Fibroblast of skin of right biceps (primary cell): ENCODE measurements around the gene ANKRD39.
"Not testable (repeated sequence)": the region's sequence is repeated elsewhere in the genome, so short reads cannot be mapped to it uniquely, and the experiment has no call there.

Source experiments
- DNase-seq: peaks from one replicate; pipeline ENCODE4 v3.0.0-alpha.2; 2013

Gene ANKRD39, protein sequence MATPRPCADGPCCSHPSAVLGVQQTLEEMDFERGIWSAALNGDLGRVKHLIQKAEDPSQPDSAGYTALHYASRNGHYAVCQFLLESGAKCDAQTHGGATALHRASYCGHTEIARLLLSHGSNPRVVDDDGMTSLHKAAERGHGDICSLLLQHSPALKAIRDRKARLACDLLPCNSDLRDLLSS

DNA sequence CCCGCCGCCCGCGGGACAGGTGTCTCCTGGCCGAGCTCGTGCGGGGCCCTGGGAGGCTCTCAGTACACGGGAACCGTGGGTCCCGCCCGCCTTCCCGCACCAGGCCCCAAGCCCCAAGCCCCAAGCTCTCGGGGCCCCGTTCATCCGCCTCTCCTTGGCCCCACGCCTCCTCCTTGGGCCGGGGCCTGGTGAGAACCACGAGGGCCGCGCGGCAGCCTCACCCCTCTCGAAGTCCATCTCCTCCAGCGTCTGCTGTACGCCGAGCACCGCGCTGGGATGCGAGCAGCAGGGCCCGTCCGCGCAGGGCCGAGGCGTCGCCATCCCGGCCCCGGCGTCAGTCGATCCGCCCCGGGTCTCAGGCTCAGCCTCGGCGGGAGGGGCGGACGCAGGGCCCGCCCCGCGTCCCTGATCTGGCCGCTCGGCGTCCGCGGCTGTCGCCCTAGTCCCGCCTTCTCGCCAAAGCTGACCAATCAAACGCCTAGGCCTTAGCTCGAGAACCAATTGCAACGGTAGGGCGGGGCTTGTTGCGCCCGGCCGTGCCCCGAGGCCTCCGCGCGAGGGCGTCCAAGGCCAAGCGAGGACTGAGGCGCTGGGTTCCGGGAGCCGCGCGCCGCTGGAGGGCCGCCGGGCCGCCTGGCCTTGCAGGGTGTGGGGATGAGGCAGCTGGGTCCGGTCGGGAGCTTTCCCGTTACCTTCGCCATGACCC lies at the start of gene ANKRD39:
TSS of gene ANKRD39 (minus strand) at position 350 of the 706 bp plus-strand sequence. CDS start at position 321, 29 bp downstream.
- peak; percentile 97 for DNase-seq

DNA sequence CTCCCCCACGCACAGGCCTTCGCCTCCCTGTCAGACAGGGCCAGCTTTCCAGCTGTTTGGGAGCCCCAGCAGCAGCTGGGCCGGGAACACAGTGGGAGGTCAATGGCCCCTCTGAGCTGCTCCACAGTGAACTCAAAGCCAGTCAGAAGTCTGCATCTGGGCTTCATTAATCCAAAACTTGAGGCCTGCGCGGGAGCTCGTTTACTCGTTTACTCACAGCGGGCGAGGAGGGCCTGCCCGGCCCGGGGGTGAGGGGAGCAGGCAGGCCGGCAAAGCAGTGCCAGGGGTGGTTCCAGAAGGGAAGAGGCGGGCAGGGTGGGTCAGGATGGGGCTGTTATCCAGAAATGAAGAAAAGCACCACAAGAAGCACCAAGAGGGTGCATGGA lies 48.9 kb upstream of the ANKRD39 start:
- DNase-seq: peak; percentile 59

DNA sequence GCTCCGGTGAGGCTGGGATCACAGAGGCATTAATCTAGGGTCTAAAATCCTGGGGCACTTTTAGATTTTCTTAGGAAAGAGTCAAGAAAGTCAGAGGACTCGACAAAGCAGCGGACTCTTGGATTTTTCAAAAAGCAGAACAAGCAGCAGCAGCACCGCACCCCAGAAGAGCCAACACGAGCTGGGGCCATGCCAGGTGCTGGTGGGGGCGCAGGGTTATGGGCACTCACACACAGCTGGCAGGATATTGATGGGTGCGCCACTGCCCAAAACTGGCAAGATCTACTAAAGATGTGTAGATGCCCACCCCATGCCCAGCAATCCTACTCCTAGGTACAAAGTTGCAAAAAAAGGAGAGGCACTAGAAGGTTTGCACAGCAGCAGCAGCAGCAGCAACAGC lies 46.0 kb upstream of the ANKRD39 start:
- DNase-seq: no peak

DNA sequence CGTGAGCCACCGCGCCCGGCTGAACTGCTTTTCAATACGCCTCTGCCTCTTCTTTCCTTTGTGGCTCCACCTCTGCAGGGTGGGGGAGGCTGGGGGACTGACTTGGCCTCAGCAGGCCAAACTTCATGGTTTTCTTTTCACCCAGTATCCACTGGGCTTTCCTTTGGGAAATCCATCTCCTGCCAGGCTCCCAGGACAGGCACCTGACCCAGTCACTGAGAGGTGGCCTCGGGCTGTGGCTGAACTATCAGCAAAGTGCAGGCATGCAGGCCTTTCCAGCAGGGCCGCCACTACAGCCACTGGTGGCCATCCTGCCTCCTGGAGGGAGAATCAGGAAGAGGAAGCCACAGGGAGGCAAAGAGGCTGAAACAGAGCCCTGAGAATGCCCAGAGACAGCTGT lies 45.5 kb upstream of the ANKRD39 start:
- no peak for DNase-seq

DNA sequence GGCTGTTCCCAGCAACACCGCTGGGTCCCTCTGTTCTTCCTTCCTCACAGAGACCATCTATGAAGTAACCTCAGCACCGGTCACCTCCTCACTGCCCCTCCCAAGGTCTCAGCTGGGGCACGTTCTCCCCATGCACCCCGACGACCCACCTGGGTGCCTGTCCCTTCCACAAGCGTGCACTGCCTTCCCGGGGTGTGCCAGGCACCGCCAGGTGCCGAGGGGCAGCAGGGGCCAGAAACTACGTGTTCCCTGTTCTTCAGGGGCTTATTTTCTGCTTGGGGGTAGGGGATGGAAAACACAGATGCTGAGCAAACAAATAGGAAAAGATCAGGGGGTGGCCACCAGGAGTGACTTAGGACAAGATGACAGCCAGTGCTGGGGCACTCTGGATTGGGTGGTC lies 42.4 kb upstream of the ANKRD39 start:
- no peak for DNase-seq

DNA sequence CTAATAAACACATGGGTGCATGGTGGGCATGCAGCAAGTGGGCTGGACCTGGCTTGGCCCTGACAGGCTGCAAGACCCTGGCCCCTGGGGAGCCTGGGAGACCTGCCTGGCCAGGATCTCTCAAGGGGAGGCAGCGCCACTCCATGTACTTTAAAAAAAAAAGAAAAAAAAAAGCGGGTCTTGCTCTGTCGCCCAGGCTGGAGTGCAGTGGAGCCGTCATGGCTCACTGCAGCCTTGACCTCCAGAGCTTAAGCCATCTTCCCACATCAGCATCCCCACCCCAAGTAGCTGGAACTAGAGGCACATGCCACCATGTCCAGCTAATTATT lies 41.6 kb upstream of the ANKRD39 start:
- no peak for DNase-seq

DNA sequence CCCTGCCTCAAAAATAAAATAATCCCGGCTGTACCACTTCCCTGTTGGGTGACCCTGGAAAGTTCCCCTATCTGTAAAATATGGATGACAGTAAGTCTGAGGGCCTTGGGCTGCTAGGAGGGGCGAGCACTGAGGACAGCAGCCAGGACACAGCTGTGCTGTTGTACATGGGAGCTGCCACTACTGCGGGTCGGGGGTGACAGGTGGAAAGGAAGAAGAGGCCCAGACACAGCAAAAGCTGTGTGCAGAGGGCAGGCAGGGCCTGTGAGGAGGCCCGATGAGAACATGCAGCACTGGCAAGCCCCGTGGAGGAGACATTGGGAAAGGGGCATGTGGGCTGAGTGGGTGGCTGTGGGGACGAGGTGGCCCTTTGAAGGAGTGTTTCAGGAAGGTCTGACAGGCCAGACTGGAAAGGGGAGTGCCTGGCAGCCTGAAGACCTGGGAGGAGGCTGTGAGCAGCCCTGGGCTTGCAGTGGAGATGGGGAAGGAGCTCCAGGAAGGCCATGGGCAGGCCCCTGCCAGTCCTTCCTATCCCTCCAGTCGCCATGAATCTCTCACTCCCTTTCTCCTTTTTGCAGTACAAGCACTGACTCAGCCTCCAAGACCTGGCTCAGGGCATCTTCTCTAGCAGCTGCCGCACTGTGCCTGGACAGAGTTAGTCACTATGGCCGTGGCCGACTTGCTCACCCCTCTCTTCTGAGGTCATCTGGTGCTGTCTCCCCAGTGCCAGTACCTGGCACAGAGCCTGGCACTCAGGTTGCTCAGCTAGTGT lies 41.0 kb upstream of the ANKRD39 start:
- no peak for DNase-seq

DNA sequence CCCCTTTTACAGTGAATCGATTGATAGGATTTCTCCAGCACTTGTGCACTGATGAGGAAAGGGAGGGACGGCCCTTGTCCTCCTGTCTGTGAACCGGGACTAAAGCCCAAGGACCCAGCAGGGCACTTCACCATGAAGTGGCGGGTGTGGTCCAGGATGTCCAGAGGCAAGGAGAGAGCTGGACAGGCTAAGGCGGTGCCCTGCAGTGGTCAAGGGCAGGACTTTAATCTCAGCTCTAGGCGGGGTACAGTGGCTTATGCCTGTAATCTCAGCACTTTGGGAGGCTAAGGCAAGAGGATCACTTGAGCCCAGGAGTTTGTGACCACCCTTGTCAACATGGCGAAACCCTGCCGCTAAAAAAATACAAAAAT lies 40.3 kb upstream of the ANKRD39 start:
- DNase-seq: no peak

DNA sequence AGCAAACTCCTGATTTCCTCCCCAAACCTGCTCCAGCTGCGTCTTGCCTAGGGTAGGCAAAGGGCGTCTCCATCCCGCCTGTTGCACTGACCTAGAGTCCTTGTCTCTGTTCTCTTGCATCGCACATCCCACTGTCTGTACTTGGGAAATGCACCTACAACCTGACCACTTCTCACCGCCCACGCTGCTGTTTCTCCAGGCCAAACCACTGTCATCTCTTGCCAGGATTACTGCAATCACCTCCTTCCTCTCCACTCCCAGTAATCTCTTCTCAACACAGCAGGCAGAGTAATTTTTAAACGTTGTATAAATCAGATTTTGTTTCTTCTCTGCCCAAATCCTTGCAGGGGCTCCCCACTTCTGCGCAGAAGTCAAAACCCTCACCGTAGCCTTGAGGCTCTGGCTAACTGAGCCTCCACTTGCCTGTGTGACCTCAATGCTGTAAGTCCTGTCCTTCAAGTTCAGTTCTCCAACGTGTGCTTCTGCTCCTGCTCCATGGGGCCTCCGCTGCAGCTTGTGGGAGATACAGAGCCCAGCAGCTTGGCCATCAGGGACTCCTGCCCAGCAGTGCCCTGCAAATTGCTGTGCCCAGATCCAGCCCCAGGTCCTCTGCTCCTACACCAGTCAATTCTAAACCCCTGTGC lies 39.8 kb upstream of the ANKRD39 start:
- DNase-seq: no peak

DNA sequence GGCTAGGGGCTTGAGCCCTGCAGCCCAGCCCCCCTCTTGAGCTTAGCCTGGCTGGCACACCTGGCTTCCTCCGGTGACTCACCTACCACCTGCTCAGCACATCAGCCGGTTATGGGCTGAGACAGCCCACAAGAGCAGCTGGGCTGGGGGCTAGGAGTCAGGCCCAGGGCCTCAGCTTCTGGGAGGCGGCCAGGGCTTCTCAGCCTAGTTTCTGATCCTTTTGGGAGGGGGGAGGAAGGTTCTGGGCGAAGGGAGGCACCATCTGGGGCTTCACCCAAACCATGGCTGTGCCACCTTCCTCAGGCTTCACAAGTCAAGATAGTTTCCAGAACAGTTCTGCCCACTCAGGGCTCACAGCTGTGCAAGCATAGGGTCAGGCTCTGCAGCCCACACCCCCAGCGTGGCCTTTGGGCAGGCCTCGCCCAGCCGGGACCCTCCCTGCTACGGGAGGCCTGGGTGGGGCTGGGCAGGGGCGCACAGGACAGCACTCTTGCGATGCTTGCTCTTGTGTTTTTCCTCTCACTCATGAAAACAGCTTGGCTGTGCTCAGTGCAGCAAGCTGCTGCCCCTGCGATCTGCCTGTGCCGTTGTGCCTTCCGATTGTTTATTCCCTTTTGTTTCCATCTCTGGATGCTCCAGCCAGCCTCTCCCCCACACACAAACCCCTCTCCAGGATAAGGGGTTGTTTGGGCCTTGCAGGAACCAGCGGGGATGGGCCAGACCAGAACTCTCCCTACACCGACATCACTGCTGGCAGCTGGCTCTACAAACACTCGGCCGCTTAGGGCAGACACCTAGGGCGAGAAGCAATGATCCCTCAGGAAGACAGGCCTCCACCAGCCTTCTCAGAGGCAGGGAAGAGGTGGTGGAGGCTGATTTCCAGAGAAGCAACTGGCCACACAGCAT lies 38.2 kb upstream of the ANKRD39 start:
- no peak for DNase-seq

DNA sequence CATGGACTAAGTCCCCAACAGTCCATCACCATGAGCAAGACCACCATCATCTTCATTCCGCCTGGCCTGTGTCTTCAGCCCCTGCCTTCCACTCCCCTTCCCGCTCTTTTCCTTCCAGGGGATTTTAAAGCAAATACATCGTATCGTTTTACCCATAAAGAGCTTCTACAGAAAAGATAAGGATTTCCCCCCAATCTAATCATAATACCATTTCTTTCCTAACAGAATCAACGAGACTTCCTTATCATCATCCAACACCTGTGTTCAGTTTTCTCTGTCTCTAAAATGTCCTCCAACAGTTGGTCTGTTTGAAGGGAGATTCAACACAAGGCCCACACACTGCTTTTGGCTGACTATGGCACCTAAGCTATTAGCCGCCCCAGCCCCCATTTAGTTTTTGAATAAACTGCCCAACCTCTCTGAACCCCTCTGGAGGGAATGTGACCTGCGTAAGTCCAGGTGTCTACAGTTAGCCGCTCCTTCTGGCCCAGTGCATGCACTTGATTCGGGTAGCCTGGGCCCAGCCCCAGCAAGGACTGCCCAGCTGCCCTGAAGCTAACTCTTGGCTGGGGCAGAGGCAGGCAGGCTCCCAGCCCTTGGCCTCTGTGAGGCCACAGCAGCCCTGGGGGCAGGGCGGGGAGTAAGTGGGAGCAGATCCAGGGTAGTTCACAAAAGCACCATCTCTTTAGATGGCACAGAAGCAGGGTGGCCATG lies 37.4 kb upstream of the ANKRD39 start:
- DNase-seq: no peak

DNA sequence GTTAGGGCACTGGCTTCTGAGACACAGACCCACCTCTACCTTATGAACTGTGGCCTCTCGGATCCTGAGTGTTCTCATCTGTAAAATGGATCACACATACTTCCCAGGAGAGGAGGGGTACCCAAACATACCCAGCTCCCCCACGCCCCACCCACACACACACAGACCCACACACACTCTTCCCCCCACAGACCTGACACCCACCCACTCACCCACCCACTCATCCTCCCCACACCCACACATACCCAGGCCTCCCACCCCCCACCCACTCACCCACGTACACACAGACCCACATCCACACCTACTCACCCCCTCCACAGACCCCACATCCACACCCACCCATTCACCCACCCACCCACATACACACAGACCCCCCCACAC lies 36.3 kb upstream of the ANKRD39 start:
- DNase-seq: no peak

DNA sequence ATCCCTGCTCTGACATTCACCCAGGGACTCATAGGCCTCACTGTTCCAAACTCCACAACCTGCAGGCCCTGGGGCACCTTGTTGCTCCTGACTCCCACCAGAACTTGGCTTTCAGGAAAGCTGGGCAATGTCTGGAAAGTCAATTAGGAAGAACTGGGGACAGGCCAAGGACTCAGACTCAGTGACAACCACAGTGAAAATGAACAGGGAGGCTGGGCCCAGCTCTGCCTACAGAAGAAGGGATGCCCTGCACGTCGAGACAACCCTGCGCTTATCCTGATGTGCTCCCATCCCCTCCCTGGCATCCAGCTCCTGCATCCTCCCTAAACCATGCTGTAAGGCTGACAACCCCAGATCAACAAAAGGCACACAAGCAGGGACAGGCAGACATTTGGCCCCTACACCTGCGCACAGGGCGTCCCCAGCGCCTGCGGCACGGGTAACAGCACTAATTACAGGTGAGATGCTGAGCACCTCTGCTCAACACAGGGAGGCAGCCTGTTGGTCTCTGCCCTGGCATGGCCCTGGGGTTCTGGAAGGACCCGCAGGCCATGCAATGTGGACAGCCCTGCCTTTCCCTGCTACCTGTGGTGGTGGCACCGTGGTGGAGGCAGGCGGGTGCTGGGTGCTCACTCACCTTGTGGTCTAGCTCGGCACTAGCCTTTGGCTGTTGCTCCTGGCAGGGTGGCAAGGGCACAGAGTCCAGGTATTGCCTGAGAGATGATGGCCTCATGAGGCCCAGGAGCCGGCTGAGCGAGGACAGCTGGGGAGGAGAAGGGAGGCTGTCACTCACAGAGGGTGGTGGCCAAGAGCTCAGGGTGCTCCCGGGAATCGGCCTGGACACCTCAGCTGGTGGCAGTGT lies 35.7 kb upstream of the ANKRD39 start:
- DNase-seq: no peak

DNA sequence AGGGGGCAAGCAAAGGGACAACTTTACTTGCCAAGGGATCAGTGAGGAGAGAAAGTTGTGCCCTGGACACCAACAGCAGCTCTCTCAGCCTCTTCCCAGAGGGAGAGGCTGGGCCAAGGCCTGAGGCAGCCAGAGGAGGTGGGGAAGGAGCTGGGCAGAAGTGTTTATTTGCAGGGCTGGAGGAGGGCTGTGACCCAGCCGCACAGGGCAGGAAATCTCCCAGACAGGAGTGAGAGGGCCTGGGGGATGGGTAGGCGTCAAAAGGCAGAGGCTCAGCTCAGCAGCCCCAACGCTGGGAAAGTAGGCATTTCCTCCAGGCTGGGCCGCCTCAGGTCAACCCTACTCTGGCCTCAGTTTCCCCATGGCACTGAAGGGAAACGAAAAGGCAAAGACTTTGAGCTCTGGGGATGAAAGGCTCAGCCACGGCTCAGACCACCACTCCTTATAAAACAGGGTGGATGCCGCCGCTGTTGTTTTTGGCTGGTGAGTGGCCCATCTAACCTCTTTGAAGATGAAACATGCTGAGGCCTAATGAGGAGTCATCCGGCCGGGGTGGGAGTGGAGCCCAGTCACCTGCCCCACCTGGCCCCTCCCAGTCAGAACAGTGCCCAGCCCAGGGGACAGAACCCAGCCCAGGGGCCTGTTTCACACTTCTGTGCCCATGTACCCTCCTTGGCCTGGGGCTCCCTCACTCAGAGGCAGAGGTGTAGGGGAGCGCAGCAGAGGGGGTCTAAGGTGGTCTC lies 33.9 kb upstream of the ANKRD39 start:
- DNase-seq: no peak

DNA sequence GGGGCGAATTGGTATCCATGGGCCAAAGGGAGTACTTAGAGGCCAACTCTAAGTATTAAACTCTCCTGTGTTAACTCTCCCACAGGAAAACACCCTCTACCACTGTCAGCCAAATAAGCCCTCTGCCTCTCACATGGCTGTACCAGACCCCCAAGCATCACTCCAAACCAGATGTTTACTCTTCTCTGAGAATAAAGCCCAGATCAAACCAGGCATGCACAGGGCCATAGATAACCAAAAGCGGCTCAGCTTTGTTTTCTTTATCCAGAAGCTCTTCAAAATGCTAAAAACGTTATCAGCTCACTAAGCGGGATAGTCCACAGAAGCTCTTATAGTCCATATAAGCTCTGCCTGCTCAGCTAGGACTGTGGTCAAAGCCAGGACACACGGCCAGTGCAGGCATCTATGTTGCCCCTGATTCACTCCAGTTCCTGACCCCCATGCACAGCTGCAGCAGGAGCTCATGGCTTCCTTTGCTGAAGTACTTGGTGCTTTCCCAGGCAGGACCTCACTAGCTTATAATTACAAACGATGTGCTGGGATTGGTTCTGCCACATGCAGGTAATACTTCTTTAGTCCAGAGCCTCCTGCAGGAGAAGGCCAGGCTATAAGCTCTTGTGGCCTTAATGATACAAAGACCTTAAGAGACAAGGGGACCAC lies 33.0 kb upstream of the ANKRD39 start:
- DNase-seq: no peak

DNA sequence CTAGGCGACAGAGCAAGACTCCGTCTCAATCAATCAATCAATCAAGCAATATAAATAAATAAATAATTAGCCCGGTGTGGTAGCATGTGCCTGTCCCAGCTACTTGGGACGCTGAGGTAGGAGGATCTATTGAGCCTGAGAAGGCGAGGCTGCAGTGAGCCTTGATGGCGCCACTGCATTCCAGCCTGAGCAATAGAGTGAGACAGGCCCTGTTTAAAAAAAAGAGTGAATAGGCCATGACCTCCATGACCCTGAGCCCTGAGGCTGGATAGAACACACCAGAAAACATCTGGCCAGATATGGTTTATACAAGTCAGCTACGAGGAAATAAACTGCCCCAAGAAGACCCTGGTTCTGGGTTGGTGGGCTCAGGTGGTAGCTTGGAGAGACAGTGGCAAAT lies 32.4 kb upstream of the ANKRD39 start:
- no peak for DNase-seq

DNA sequence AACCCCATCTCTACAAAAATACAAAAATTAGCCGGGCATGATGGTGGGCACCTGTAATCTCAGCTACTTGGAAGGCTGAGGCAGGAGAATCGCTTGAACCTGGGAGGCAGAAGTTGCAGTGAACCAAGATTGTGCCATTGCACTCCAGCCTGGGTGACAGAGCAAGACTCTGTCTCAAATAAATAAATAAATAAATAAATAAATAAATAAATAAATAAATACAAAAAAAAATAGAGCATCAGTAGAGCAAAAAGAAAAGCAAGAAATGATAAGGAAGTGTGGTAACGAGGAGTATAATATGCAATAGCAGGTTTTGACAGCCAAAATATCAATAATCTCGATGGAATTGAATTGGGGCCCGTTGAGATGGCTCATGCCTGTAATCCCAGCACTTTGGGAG lies 31.7 kb upstream of the ANKRD39 start:
- not testable (repeated sequence) for DNase-seq

DNA sequence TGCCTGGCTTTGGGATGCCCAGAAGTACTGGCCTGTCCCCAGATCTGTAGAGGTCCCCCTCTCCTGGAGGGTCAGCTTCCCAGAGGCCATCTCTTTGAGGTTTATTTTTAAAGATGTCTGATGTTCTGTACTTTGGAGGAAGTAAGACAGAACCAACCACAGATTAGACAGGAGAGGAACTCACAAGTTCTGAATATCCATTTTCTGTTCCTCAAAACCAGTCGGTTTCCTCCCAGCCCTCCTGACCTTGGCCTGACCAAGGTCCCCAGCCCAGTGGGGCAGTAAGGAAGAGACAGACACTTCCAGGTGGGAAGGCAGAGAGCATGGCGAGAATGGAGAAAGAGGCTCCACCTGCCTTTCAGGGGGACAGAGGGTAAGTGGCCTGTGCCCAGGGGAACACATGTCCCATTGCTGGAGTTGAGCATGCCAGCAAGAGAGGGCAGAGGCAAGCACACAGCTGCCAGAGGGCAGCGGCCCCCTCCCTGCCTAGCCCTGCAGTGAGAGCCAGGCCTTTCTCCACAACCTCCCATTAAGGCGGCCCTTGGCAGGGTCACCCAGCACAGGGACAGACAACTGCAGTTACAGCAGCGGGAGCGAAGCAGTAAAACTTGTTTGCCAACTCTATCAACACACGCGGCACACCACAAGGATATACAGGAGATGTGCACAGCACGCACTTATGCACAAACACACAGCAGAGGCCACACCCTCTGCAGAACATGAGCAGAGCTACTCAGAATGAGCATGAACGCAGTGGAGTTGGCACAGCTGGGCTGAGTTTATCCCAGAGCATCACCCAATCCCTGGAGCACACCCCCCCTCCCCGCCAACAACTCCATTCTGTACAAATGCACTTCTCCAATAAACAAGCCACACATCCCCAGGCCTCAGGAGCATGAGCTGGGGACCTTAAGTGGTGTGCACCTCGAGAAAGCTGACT lies 30.5 kb upstream of the ANKRD39 start:
- DNase-seq: no peak
